ENCODE data around the gene IRX1. TPM values are rescaled to one million over a fixed set of nuclear protein-coding genes. Genes with fewer than 3 reads are reported as not detected.

The IRX1 gene
- total and polyA plus RNA-seq, 2 of the 8 experiments (the other 6 are each of a cell fraction or from before 2014, with no cell fraction given): 2.6 to 3.9 TPM

GRCh38 chr5:3625626-3626025 lies 30.0 kb downstream of the IRX1 start:
- H3K27ac ChIP-seq (ENCODE audit: low read depth, low read length): no peak overlapping the region
- H3K4me2 ChIP-seq (ENCODE audit: insufficient read depth in 1 of 2, low read depth in 2 of 2, low read length in 2 of 2): no peak overlapping the region
- no peak overlapping the region for H4K8ac ChIP-seq (ENCODE audit: extremely low read depth, insufficient read depth, low read length)
- H3K4ac ChIP-seq (replicated peaks; ENCODE audit: insufficient read length, low read depth, low read length): no peak overlapping the region
- H2BK15ac ChIP-seq (ENCODE audit: low read length): no peak overlapping the region
- POLR2A ChIA-PET (ENCODE audit: partially characterized antibody): no interaction called here
- H3K23me2 ChIP-seq (ENCODE audit: low read depth, low read length): no peaks in the 10 kb centered on the region
- H4K91ac ChIP-seq (replicated peaks; ENCODE audit: insufficient read length, low read length): no peak overlapping the region
- H4K20me1 ChIP-seq (replicated peaks in 1 of 2; ENCODE audit: control insufficient read depth in 1 of 2, insufficient read depth in 2 of 2, low read length in 2 of 2): no peaks in the 10 kb centered on the region
- H3K4me3 ChIP-seq (ENCODE audit: extremely low read depth in 1 of 4, insufficient read depth in 2 of 4, low read depth in 3 of 4, low read length in 4 of 4): no peak overlapping the region
- H3K9ac ChIP-seq (replicated peaks in 1 of 4; ENCODE audit: extremely low read depth in 1 of 4, low read depth in 3 of 4, low read length in 3 of 4): no peak overlapping the region
- H4K5ac ChIP-seq (ENCODE audit: insufficient read length, low read depth, low read length): no peak overlapping the region
- no peak overlapping the region for H2AK5ac ChIP-seq (ENCODE audit: low read depth, low read length)
- no peaks in the 10 kb centered on the region for H3K36me3 ChIP-seq (ENCODE audit: control insufficient read depth in 2 of 4, insufficient read depth in 4 of 4, low read length in 3 of 4)
- H3K79me2 ChIP-seq (ENCODE audit: control insufficient read depth in 1 of 2, insufficient read depth in 2 of 2, low read length in 2 of 2): no peaks in the 10 kb centered on the region
- H2BK5ac ChIP-seq (ENCODE audit: low read depth, low read length): no peak overlapping the region
- no peaks in the 10 kb centered on the region for H3K9me3 ChIP-seq (ENCODE audit: insufficient read depth in 2 of 2, low read depth in 1 of 2, low read length in 1 of 2)
- WGBS, 2 experiments (ENCODE audit: extremely low coverage in 1 of 2, insufficient coverage in 1 of 2, insufficient read length in 1 of 2, insufficient replicate concordance in 2 of 2, low coverage in 1 of 2, low lambda C conversion rate in 2 of 2, missing lambda C conversion rate in 1 of 2): 93% methylated on average over 4 of the region's 4 CpGs; no CpG with 5 or more reads in 1 of the 2 experiments
- H3K23ac ChIP-seq (ENCODE audit: insufficient read length): no peak overlapping the region
- H2AFZ ChIP-seq (ENCODE audit: low read length): no peak overlapping the region
- CTCF ChIA-PET (ENCODE audit: partially characterized antibody): no interaction called here
- H3K79me1 ChIP-seq (ENCODE audit: low read depth, low read length): no peaks in the 10 kb centered on the region
- H3K18ac ChIP-seq (ENCODE audit: extremely low read depth, low read length): no peak overlapping the region
- no peaks in the 10 kb centered on the region; a peak in 1 of 7 replicates for H3K4me1 ChIP-seq (replicated peaks in 1 of 4; ENCODE audit: control insufficient read depth in 3 of 4, insufficient read depth in 4 of 4, low read length in 3 of 4)
- no peaks in the 10 kb centered on the region for H3K27me3 ChIP-seq (replicated peaks in 1 of 4; ENCODE audit: control insufficient read depth in 3 of 4, extremely low read depth in 1 of 4, insufficient read depth in 3 of 4, low read length in 3 of 4)
- DNase-seq (ENCODE audit: low read depth in 1 of 2, low spot score in 2 of 2) (no peak), FAIRE-seq (no peak)
- no peak overlapping the region for H2BK120ac ChIP-seq (replicated peaks; ENCODE audit: low read depth, low read length)
- no peak overlapping the region for H2BK20ac ChIP-seq (ENCODE audit: low read length)
- H3K56ac ChIP-seq (replicated peaks; ENCODE audit: insufficient read length, low read depth, low read length): no peak overlapping the region
- H2BK12ac ChIP-seq (ENCODE audit: low read depth, low read length): no peak overlapping the region
- no peak overlapping the region for H3K14ac ChIP-seq (ENCODE audit: insufficient read length)
- TF ChIP-seq NRF1 (IDR thresholded peaks at IDR 0.05; ENCODE audit: low read depth, low read length): no peak
- TF ChIP-seq JUND (IDR thresholded peaks at IDR 0.05; ENCODE audit: low read length): no peak
- no peak for TF ChIP-seq KDM5A (IDR thresholded peaks at IDR 0.05; ENCODE audit: low read length)
- no peak for TF ChIP-seq RXRA (IDR thresholded peaks at IDR 0.05; ENCODE audit: insufficient read depth, low read depth, low read length)
- TF ChIP-seq SRF (IDR thresholded peaks at IDR 0.05; ENCODE audit: low read depth, low read length): no peak
- TF ChIP-seq HDAC2 (IDR thresholded peaks at IDR 0.05; ENCODE audit: borderline replicate concordance in 1 of 2, low read depth in 2 of 2, low read length in 2 of 2): no peak
- TF ChIP-seq PHF8 (conservative IDR thresholded peaks at IDR 0.05; ENCODE audit: low read depth, low read length): no peak
- no peak for TF ChIP-seq CBX5 (IDR thresholded peaks at IDR 0.05; ENCODE audit: low read depth, low read length)
- no peak for TF ChIP-seq TBP (IDR thresholded peaks at IDR 0.05; ENCODE audit: low read depth, low read length)
- no peak for TF ChIP-seq CTCF (IDR thresholded peaks at IDR 0.05; ENCODE audit: control extremely low read depth in 1 of 3, insufficient read depth in 1 of 3, low read depth in 1 of 3, low read length in 3 of 3)
- TF ChIP-seq BACH1 (IDR thresholded peaks at IDR 0.05; ENCODE audit: low read length): no peak
- no peak for TF ChIP-seq KDM1A (IDR thresholded peaks at IDR 0.05; ENCODE audit: borderline replicate concordance, low read length)
